Choroid plexus epithelial cell (primary cell): ENCODE results near the gene ASPRV1.

ENCODE experiments used
- DNase-seq: peaks from one replicate; pipeline ENCODE4 v3.0.0-alpha.2; 2010; ENCODE audit warnings: low read depth
- H3K4me3 ChIP-seq: 2 replicates; pipeline ENCODE4 v1.5.1; 2011; ENCODE audit warnings: low read depth, mild to moderate bottlenecking, control low read depth, low read length, moderate library complexity
- CTCF ChIP-seq: conservative IDR thresholded peaks from 2 replicates; pipeline ENCODE4 v1.5.1; 2011; ENCODE audit warnings: low read depth, mild to moderate bottlenecking, control low read depth, inconsistent platforms, low read length, moderate library complexity

ASPRV1 gene

GRCh38 chr2:69960821-69961220 is 610 bp downstream of the ASPRV1 start:
- no peak for TF ChIP-seq CTCF
- no peak for DNase-seq
- H3K4me3 ChIP-seq: no peak overlapping the region

DNA sequence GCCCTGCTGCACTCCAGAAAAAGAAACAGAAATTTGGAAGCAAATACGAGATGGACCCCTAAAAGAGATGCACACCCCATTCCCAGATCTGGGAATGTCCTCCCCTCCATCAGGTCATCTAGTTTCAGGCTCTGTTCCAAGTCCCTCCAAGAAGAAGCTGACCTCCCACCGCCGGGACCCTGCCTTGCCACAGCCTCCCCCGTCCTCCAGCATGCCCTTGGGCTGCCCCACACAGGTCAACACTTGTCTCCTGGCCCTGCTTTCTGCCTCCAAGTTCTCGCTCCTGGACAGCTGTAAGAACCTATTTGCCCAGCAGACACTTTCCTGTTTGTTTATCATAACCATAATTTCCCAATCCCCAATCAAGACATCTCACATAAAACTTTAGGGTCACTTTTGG is 2.0 kb downstream of the ASPRV1 start:
- no peak for DNase-seq
- TF ChIP-seq CTCF: no peak
- H3K4me3 ChIP-seq: no peak overlapping the region

GRCh38 chr2:69958480-69958879 is 3.0 kb downstream of the ASPRV1 start:
- no peak for TF ChIP-seq CTCF
- no peak overlapping the region for H3K4me3 ChIP-seq
- no peak for DNase-seq

- DNase-seq: no peak
- H3K4me3 ChIP-seq: no peak overlapping the region
- no peak for TF ChIP-seq CTCF
Observed at GRCh38 chr2:69957965-69958364, 3.5 kb downstream of the ASPRV1 start.

DNA sequence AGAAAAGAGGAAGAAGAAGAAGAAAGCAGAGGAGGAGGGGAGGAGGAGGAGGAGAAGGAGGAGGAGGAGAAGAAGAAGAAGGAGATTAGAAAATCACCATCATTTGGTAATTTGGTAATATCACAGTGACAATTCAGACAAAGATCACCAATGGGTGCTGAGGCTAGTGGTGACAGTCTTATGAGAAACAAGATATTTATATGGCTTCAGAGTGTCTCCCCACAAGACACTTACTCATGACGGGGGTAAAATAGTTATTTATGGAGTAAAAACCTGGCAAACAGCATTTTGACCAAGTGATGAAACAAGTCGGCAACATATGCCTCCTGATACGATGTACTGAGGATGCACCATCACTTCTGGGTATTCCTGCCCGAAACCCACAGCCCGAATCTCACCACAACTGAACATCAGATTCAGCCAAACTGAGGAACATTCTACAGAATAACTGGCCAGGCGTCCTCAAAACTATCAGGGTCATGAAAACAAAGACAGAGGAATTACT is 4.9 kb downstream of the ASPRV1 start:
- DNase-seq: no peak
- H3K4me3 ChIP-seq: no peak overlapping the region
- TF ChIP-seq CTCF: no peak

- TF ChIP-seq CTCF: no peak
- no peak overlapping the region for H3K4me3 ChIP-seq
- no peak for DNase-seq
Observed at GRCh38 chr2:69955029-69955428, 6.4 kb downstream of the ASPRV1 start.

DNA sequence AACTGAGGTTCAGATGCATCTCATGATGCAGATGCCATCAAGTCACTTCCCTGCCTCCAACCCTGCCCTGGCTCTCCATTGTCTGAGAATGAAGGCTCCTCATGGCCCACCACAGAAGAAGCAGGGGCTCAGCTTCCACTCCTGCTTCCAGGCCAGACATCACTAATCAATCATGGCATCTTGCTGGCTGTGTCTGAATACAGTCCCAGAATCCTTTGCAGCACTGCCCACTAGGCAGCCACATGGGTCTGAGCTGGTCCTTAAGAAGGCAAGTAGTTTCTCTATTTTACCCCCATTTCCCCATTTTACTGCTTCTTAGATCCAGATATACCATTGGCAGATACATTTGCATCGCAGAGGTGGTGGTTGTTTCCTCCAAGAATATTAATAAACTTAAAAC is 7.3 kb downstream of the ASPRV1 start:
- H3K4me3 ChIP-seq: no peak overlapping the region
- no peak for DNase-seq
- no peak for TF ChIP-seq CTCF
